Endothelial cell of umbilical vein (primary cell): ENCODE data around the gene CARMIL3. TPM values are rescaled to one million over a fixed set of nuclear protein-coding genes. Genes with fewer than 3 reads are reported as not detected.

ENCODE experiments used
- BruUV-seq: library from RNA; stranded (reverse); fragments of 400-500 nt; replicated peaks from 2 replicates; lab custom pipeline; 2021; lab: Mats Ljungman, UMichigan
- CTCF ChIA-PET: fragments of 300-600, 350-600 bp; sonication (Branson Sonifier 250); formaldehyde crosslinking; loops from one replicate; lab custom pipeline; 2021; ENCODE audit warnings: antibody characterized with exemption, inconsistent platforms; lab: Charles Lee
- POLR2A ChIA-PET: fragments of 300-600, 350-600 bp; sonication (Branson Sonifier 250); formaldehyde crosslinking; loops from one replicate; lab custom pipeline; 2021; ENCODE audit warnings: antibody characterized with exemption, inconsistent platforms; lab: Charles Lee
- DNase-seq: peaks from one replicate; pipeline ENCODE4 v3.0.0-alpha.2; 2011; ENCODE audit warnings: low read depth, low spot score
- FAIRE-seq: peaks from 2 replicates; lab custom pipeline; 2011; peaks lifted over from hg19 to GRCh38; lab: Jason Lieb, UNC
- H2AFZ ChIP-seq: 2 replicates; pipeline ENCODE4 v1.6.0; 2012; ENCODE audit warnings: low read depth, low read length, control low read depth, inconsistent platforms
- H3K27ac ChIP-seq: 2 replicates; pipeline ENCODE4 v1.5.1; 2011; ENCODE audit warnings: low read depth, mild to moderate bottlenecking, control low read depth, low read length, moderate library complexity; ENCODE audit not compliant: insufficient read depth
- H3K27me3 ChIP-seq, 2 experiments: 2 replicates each; pipeline versions ENCODE4 v1.6.0 to v1.6.1; 2011; ENCODE audit warnings: low read length in 2 of 2, mixed read lengths in 1 of 2; ENCODE audit not compliant: control insufficient read depth in 2 of 2, insufficient read depth in 2 of 2
- H3K36me3 ChIP-seq, 2 experiments: 2 replicates in 1 of 2; 3 replicates in 1 of 2; pipeline ENCODE4 v1.5.1; 2011; ENCODE audit warnings: low read length in 2 of 2, mild to moderate bottlenecking in 1 of 2, moderate library complexity in 1 of 2; ENCODE audit not compliant: control insufficient read depth in 2 of 2, insufficient read depth in 2 of 2; ENCODE audit errors: extremely low read depth in 1 of 2
- H3K4me1 ChIP-seq: 3 replicates; pipeline ENCODE4 v1.5.1; 2011; ENCODE audit warnings: mild to moderate bottlenecking, low read length; ENCODE audit not compliant: control insufficient read depth, insufficient read depth; ENCODE audit errors: extremely low read depth
- H3K4me2 ChIP-seq: 2 replicates; pipeline ENCODE4 v1.6.1; 2011; ENCODE audit warnings: low read length, control low read depth, mixed read lengths; ENCODE audit not compliant: insufficient read depth
- H3K4me3 ChIP-seq, 3 experiments: fragments of 200-600 bp in 1 of 3; sonication (generic), shearing (Covaris generic) in 1 of 3; replicated peaks in 1 of 3; 2 replicates each; pipeline ENCODE4 v1.5.1; 2011 to 2016; ENCODE audit warnings: control low read depth in 3 of 3, low read length in 3 of 3, mild to moderate bottlenecking in 2 of 3, inconsistent platforms in 1 of 3, low read depth in 1 of 3, moderate library complexity in 1 of 3; ENCODE audit not compliant: insufficient read depth in 1 of 3
- H3K79me2 ChIP-seq: 2 replicates; pipeline ENCODE4 v1.6.0; 2012; ENCODE audit warnings: low read length, inconsistent platforms; ENCODE audit not compliant: control insufficient read depth, insufficient read depth
- H3K9ac ChIP-seq: replicated peaks from 2 replicates; pipeline ENCODE3; 2011; ENCODE audit warnings: low read length, control low read depth; ENCODE audit not compliant: insufficient read depth; ENCODE audit errors: extremely low read depth
- H3K9me1 ChIP-seq: replicated peaks from 3 replicates; pipeline ENCODE4 v1.6.0; 2011; ENCODE audit warnings: mild to moderate bottlenecking, low read length; ENCODE audit not compliant: control insufficient read depth, insufficient read depth; ENCODE audit errors: extremely low read depth
- H3K9me3 ChIP-seq: replicated peaks from 2 replicates; pipeline ENCODE4 v1.5.1; 2012; ENCODE audit warnings: low read length, inconsistent platforms; ENCODE audit not compliant: control insufficient read depth, insufficient read depth
- H4K20me1 ChIP-seq: replicated peaks from 2 replicates; pipeline ENCODE3; 2011; ENCODE audit warnings: mild to moderate bottlenecking, low read length; ENCODE audit not compliant: control insufficient read depth, insufficient read depth; ENCODE audit errors: extremely low read depth
- EZH2 ChIP-seq: IDR thresholded peaks from 2 replicates; pipeline ENCODE4 v1.6.1; 2012; ENCODE audit warnings: borderline replicate concordance, low read depth, mild to moderate bottlenecking, moderate library complexity, low read length, inconsistent platforms; ENCODE audit not compliant: severe bottlenecking
- FOS ChIP-seq: IDR thresholded peaks from 2 replicates; pipeline ENCODE4 v1.6.1; 2011; ENCODE audit warnings: mild to moderate bottlenecking, low read length, moderate library complexity, borderline replicate concordance; ENCODE audit not compliant: insufficient read depth
- GATA2 ChIP-seq: IDR thresholded peaks from 2 replicates; pipeline ENCODE4 v1.7.0; 2011; ENCODE audit warnings: low read depth, mild to moderate bottlenecking, moderate library complexity, mixed read lengths, low read length; ENCODE audit not compliant: insufficient read length, insufficient read depth
- JUN ChIP-seq: IDR thresholded peaks from 2 replicates; pipeline ENCODE4 v1.6.1; 2011; ENCODE audit warnings: borderline replicate concordance, low read depth; ENCODE audit not compliant: insufficient read length, insufficient read depth
- MYC ChIP-seq: IDR thresholded peaks from one replicate; pipeline ENCODE4 v1.6.1; 2011; ENCODE audit warnings: mild to moderate bottlenecking, low read depth, low read length
- POLR2A ChIP-seq: IDR thresholded peaks from 2 replicates; pipeline ENCODE4 v1.6.1; 2012; ENCODE audit warnings: low read depth, mild to moderate bottlenecking, control low read depth, low read length
- POLR2AphosphoS5 ChIP-seq: IDR thresholded peaks from 2 replicates; pipeline ENCODE4 v1.6.1; 2012; ENCODE audit warnings: low read depth, mild to moderate bottlenecking, control low read depth, low read length, moderate library complexity; ENCODE audit not compliant: insufficient read depth
- dilution Hi-C: fragments of 300-500 bp; cut with MboI; formaldehyde crosslinking; loops from one replicate; pipeline ENCODE4 v1.15.0; 2019; ENCODE audit warnings: low sequenced_read_pairs; ENCODE audit not compliant: extremely low pct_ligation_motif_present
- intact Hi-C: fragments of 100-400 bp; cut with micrococcal nuclease; formaldehyde crosslinking; loops from one replicate; pipeline ENCODE4 v1.10.0; 2022
- polyA plus RNA-seq, 4 experiments: library from polyadenylated mRNA; depleted of rRNA in 3 of 4; stranded (reverse) in 3 of 4; unstranded in 1 of 4; fragments of >200 nt; gene quantifications; 2 replicates each; pipeline versions ENCODE4 v1.2.1 to v1.2.3, GENCODE V29; 2011 to 2012; ENCODE audit warnings: missing spikeins in 1 of 4
- total RNA-seq: library from RNA; stranded (reverse); gene quantifications from 2 replicates; pipeline ENCODE4 v1.2.3, GENCODE V29; 2021
- TF ChIP-seq, protein P1 (sequence below), 2 donors: IDR thresholded peaks; 1 replicate in 1 of 2; 2 replicates in 1 of 2; pipeline ENCODE4 v1.5.1; 2011; ENCODE audit warnings: low read length in 2 of 2, mild to moderate bottlenecking in 2 of 2, moderate library complexity in 2 of 2, control low read depth in 1 of 2, inconsistent platforms in 1 of 2, low read depth in 1 of 2; ENCODE audit not compliant: insufficient read depth in 1 of 2; ENCODE audit errors: extremely low read depth in 1 of 2
- TF ChIP-seq, protein P2 (sequence below): IDR thresholded peaks from 2 replicates; pipeline ENCODE4 v1.6.1; 2011; ENCODE audit not compliant: insufficient read depth, insufficient read length

Gene CARMIL3
- total and polyA plus RNA-seq, 2 donors (not counting 3 experiments of a cell fraction or from before 2014, with no cell fraction given): 0.03 TPM; not detected in 1

DNA sequence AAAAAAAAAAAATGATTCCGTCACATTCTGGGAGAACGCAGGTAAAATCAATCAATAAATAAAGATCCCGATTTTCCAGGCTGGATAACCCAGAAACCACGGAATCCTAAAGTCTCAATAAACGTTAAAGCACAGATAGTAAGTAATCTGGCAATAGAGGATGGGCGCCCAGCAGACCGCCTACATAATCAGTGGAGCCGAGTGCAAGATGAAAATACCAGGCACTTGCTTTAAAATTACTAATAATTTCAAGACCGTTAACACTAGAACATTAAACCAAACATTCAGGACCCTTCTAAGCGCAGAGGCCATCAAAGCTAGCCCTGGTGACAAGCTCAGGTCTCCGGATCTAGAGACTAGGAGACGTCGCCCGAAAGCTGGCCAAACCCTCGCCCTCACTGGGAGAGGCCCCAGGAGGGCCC is 61.6 kb downstream of the CARMIL3 start:
- Histone ChIP-seq H3K27ac (peak overlapping the region; percentile 88), H3K4me1 (peaks cover 18% of the 10 kb centered on the region), H2AFZ (peak overlapping the region; percentile 97), H3K9me1 (no peaks in the 10 kb centered on the region), H4K20me1 (no peaks in the 10 kb centered on the region), H3K4me3 (peak overlapping the region; percentile 46 to 92 (median 84)), H3K9me3 (no peaks in the 10 kb centered on the region), H3K27me3 (no peaks in the 10 kb centered on the region), H3K4me2 (peak overlapping the region; percentile 90), H3K79me2 (no peaks in the 10 kb centered on the region), H3K9ac (peak overlapping the region; percentile 88), H3K36me3 (peaks cover 4 to 5% of the 10 kb centered on the region in 2 experiments)
- no peak for TF ChIP-seq GATA2
- TF ChIP-seq POLR2A: no peak
- no peak for TF ChIP-seq FOS
- TF ChIP-seq JUN: no peak
- no peak for TF ChIP-seq EZH2
- TF ChIP-seq, protein P1, sequence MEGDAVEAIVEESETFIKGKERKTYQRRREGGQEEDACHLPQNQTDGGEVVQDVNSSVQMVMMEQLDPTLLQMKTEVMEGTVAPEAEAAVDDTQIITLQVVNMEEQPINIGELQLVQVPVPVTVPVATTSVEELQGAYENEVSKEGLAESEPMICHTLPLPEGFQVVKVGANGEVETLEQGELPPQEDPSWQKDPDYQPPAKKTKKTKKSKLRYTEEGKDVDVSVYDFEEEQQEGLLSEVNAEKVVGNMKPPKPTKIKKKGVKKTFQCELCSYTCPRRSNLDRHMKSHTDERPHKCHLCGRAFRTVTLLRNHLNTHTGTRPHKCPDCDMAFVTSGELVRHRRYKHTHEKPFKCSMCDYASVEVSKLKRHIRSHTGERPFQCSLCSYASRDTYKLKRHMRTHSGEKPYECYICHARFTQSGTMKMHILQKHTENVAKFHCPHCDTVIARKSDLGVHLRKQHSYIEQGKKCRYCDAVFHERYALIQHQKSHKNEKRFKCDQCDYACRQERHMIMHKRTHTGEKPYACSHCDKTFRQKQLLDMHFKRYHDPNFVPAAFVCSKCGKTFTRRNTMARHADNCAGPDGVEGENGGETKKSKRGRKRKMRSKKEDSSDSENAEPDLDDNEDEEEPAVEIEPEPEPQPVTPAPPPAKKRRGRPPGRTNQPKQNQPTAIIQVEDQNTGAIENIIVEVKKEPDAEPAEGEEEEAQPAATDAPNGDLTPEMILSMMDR (IDR thresholded peaks at IDR 0.05; ENCODE audit: extremely low read depth in 1 of 2, insufficient read depth in 1 of 2, low read depth in 1 of 2, low read length in 2 of 2): no peak
- no peak for TF ChIP-seq MYC
- TF ChIP-seq POLR2AphosphoS5: no peak
- TF ChIP-seq, protein P2, sequence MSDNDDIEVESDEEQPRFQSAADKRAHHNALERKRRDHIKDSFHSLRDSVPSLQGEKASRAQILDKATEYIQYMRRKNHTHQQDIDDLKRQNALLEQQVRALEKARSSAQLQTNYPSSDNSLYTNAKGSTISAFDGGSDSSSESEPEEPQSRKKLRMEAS: no peak
- dilution Hi-C loops (no loop called here), intact Hi-C loops (loop anchor here (5.0 kb wide), 1 partner anchor 1181 kb away; no protein-coding TSS in a partner anchor)
- peak; percentile 21 for FAIRE-seq
- BruUV-seq: no TSS peak
- POLR2A ChIA-PET: interaction anchor here (2.0 to 2.3 kb wide), 2 partner anchors 19 to 33 kb away, joined by 11 to 13 read pairs; partner anchors contain the start of genes PCK2 and PSME2
- CTCF ChIA-PET: interaction anchor here (1.5 to 2.9 kb wide), 6 partner anchors 19 to 56 kb away, joined by 5 to 27 read pairs (median 12); partner anchors contain the start of genes EMC9, IRF9 and PCK2
- no peak for DNase-seq
